ENCODE measurements around the gene LRRC8E.

The LRRC8E gene

DNA sequence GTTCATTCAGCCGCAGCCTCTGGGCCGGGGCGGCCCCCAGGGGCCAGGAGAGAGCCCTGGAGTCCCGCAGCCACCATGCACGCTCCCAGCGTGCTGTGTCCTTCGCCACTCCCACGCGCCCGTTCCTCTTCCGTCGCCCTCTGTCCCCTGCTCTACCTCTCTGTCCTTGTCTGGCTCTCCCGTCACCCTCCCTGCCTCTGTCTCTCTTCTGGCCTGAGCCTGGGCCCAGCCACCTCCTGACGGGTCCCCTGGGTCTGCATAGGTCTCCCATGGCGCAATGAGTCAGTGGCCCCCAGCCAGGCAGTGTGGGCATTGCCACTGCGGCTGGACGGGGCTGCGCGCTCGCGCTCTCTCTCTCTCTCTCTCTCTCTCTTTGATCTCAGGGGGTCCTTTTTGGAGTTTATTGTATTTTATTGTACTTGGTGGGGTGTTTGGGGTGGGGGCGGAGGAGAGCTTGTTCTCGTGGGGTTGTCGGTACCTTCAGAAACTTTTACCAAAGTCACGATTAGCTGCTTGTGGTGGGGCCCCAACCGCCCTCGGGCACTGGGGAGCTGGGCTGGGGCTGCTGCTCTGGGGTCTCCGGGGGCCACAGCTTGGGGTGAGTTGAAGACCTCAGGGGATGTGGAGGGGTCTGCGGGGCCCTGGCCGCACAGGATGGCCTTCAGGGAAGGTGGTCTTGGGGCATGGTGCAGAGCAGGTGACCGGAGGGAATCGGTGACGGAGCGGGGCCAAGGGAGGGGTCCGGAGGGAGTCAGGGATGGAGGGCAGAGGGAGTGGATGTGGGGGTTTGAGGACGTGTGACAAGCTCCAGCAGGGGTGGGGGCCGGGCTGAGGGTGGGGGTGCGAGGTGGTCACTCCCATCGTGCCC is 24.6 kb downstream of the LRRC8E start:
- WGBS = 95% methylated on average over 30 of the region's 39 CpGs
- H2BK12ac ChIP-seq (ENCODE audit: low read length in 2 of 2) = no peak overlapping the region
- peak overlapping the region in 1 of 2 experiments; percentile 3 for H3K4me3 ChIP-seq (ENCODE audit: insufficient read depth in 1 of 2, low read depth in 1 of 2, low read length in 2 of 2)
- DNase-seq = no peak
- no peak overlapping the region for H2BK5ac ChIP-seq (ENCODE audit: low read depth, low read length, poor library complexity, severe bottlenecking)
- H3K4ac ChIP-seq (ENCODE audit: low read depth in 1 of 2, low read length in 2 of 2) = no peak overlapping the region
- H3K23ac ChIP-seq (ENCODE audit: low read length in 2 of 2) = no peak overlapping the region
- H3K4me2 ChIP-seq (ENCODE audit: low read length, poor library complexity, severe bottlenecking) = no peak overlapping the region
- H2BK15ac ChIP-seq (ENCODE audit: low read depth, poor library complexity, severe bottlenecking) = no peak overlapping the region
- H3K14ac ChIP-seq (ENCODE audit: low read length in 2 of 2) = no peak overlapping the region
- H3K27me3 ChIP-seq (ENCODE audit: control insufficient read depth in 1 of 2, insufficient read depth in 1 of 2, low read length in 2 of 2) = peaks cover 21 to 23% of the 10 kb centered on the region in 2 experiments
- H4K8ac ChIP-seq (ENCODE audit: low read length) = no peak overlapping the region
- no peak overlapping the region for H2AFZ ChIP-seq (ENCODE audit: low read depth, low read length)
- no peak overlapping the region for H2BK120ac ChIP-seq (ENCODE audit: low read depth, low read length)
- no peak overlapping the region for H3K9ac ChIP-seq (ENCODE audit: low read length)
- H3K36me3 ChIP-seq (ENCODE audit: control insufficient read depth in 1 of 2, insufficient read depth in 2 of 2, low read depth in 1 of 2, low read length in 2 of 2) = peaks cover 31 to 68% of the 10 kb centered on the region in 2 experiments
- no peak overlapping the region for H3K18ac ChIP-seq (ENCODE audit: low read depth in 1 of 2, low read length in 2 of 2)
- peaks cover 33% of the 10 kb centered on the region for H3K4me1 ChIP-seq (ENCODE audit: control insufficient read depth, insufficient read depth, low read depth, low read length)
- peaks cover 26% of the 10 kb centered on the region for H3K79me1 ChIP-seq (replicated peaks; ENCODE audit: low read length, poor library complexity, severe bottlenecking)
- no peak overlapping the region for H3K27ac ChIP-seq (ENCODE audit: low read length, poor library complexity, severe bottlenecking)
- no peaks in the 10 kb centered on the region for H3K9me3 ChIP-seq (ENCODE audit: control insufficient read depth, low read length)
- no peak overlapping the region for H4K91ac ChIP-seq (ENCODE audit: low read length)
- no peak overlapping the region for H2AK5ac ChIP-seq (ENCODE audit: low read length, severe bottlenecking)

DNA sequence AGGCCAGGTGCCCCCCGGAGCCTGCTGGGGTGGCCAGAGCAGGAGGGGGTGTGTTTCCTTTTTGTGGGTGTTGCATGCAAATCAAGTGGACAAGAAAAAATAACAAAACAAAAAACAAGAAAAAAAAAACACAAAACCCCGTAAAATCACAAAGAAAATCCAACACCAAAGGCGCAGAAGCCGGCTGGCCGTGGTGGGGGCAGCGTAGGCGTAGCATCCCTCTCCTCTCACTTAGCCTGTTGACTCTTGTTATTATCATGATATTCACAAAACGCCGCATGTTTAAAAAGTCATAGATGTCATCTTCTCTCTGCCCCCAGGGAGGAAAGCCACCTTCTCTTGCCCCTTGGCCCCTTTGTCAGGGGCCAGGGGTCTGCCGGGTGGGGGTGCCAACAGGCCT is 25.3 kb downstream of the LRRC8E start:
- H3K36me3 ChIP-seq (ENCODE audit: control insufficient read depth in 1 of 2, insufficient read depth in 2 of 2, low read depth in 1 of 2, low read length in 2 of 2) = peaks cover 31 to 62% of the 10 kb centered on the region in 2 experiments
- no peak overlapping the region for H4K8ac ChIP-seq (ENCODE audit: low read length)
- H2BK15ac ChIP-seq (ENCODE audit: low read depth, poor library complexity, severe bottlenecking) = no peak overlapping the region
- H2BK12ac ChIP-seq (ENCODE audit: low read length in 2 of 2) = no peak overlapping the region
- H4K91ac ChIP-seq (ENCODE audit: low read length) = no peak overlapping the region
- H2AFZ ChIP-seq (ENCODE audit: low read depth, low read length) = no peak overlapping the region
- H3K14ac ChIP-seq (ENCODE audit: low read length in 2 of 2) = no peak overlapping the region
- H3K27me3 ChIP-seq (ENCODE audit: control insufficient read depth in 1 of 2, insufficient read depth in 1 of 2, low read length in 2 of 2) = peaks cover 21 to 28% of the 10 kb centered on the region in 2 experiments
- no peak overlapping the region for H2BK120ac ChIP-seq (ENCODE audit: low read depth, low read length)
- no peak overlapping the region for H3K18ac ChIP-seq (ENCODE audit: low read depth in 1 of 2, low read length in 2 of 2)
- no peak overlapping the region for H2BK5ac ChIP-seq (ENCODE audit: low read depth, low read length, poor library complexity, severe bottlenecking)
- H3K4me3 ChIP-seq (ENCODE audit: insufficient read depth in 1 of 2, low read depth in 1 of 2, low read length in 2 of 2) = peak overlapping the region in 1 of 2 experiments; percentile 3
- H3K4me2 ChIP-seq (ENCODE audit: low read length, poor library complexity, severe bottlenecking) = no peak overlapping the region
- H3K4me1 ChIP-seq (ENCODE audit: control insufficient read depth, insufficient read depth, low read depth, low read length) = peaks cover 30% of the 10 kb centered on the region
- H3K27ac ChIP-seq (ENCODE audit: low read length, poor library complexity, severe bottlenecking) = no peak overlapping the region
- no peak overlapping the region for H2AK5ac ChIP-seq (ENCODE audit: low read length, severe bottlenecking)
- 93% methylated on average over 9 of the region's 10 CpGs for WGBS
- peaks cover 25% of the 10 kb centered on the region for H3K79me1 ChIP-seq (replicated peaks; ENCODE audit: low read length, poor library complexity, severe bottlenecking)
- H3K4ac ChIP-seq (ENCODE audit: low read depth in 1 of 2, low read length in 2 of 2) = no peak overlapping the region
- H3K9me3 ChIP-seq (ENCODE audit: control insufficient read depth, low read length) = no peaks in the 10 kb centered on the region
- no peak overlapping the region for H3K23ac ChIP-seq (ENCODE audit: low read length in 2 of 2)
- no peak for DNase-seq
- no peak overlapping the region for H3K9ac ChIP-seq (ENCODE audit: low read length)

DNA sequence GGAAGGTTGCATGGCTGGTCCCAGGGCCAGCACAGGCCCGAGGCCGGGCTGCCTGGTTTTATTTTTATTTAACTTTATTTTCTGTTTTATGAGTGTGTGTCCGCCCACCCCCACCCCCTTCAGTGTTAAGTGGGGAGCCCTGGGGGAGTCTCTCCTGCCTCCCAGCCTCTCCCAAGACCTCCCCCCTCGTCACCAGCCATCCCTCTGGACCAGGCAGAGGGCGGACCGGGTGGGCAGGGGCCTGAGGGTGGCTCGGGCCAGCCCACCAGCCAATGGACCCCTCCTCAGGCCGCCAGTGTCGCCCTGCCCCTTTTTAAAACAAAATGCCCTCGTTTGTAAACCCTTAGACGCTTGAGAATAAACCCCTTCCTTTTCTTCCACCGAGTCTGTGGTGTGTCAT is 25.8 kb downstream of the LRRC8E start:
- H3K4me2 ChIP-seq (ENCODE audit: low read length, poor library complexity, severe bottlenecking) = no peak overlapping the region
- H3K79me1 ChIP-seq (replicated peaks; ENCODE audit: low read length, poor library complexity, severe bottlenecking) = peaks cover 22% of the 10 kb centered on the region
- no peak overlapping the region for H2BK15ac ChIP-seq (ENCODE audit: low read depth, poor library complexity, severe bottlenecking)
- H4K8ac ChIP-seq (ENCODE audit: low read length) = no peak overlapping the region
- H3K36me3 ChIP-seq (ENCODE audit: control insufficient read depth in 1 of 2, insufficient read depth in 2 of 2, low read depth in 1 of 2, low read length in 2 of 2) = peaks cover 31 to 57% of the 10 kb centered on the region in 2 experiments
- no peaks in the 10 kb centered on the region for H3K9me3 ChIP-seq (ENCODE audit: control insufficient read depth, low read length)
- peaks cover 26% of the 10 kb centered on the region for H3K4me1 ChIP-seq (ENCODE audit: control insufficient read depth, insufficient read depth, low read depth, low read length)
- H2AFZ ChIP-seq (ENCODE audit: low read depth, low read length) = no peak overlapping the region
- DNase-seq = no peak
- H3K27me3 ChIP-seq (ENCODE audit: control insufficient read depth in 1 of 2, insufficient read depth in 1 of 2, low read length in 2 of 2) = peaks cover 21 to 31% of the 10 kb centered on the region in 2 experiments
- H2BK5ac ChIP-seq (ENCODE audit: low read depth, low read length, poor library complexity, severe bottlenecking) = no peak overlapping the region
- no peak overlapping the region for H3K4me3 ChIP-seq (ENCODE audit: insufficient read depth in 1 of 2, low read depth in 1 of 2, low read length in 2 of 2)
- no peak overlapping the region for H3K23ac ChIP-seq (ENCODE audit: low read length in 2 of 2)
- WGBS = 89% methylated on average over 6 of the region's 12 CpGs
- H3K4ac ChIP-seq (ENCODE audit: low read depth in 1 of 2, low read length in 2 of 2) = no peak overlapping the region
- no peak overlapping the region for H2BK12ac ChIP-seq (ENCODE audit: low read length in 2 of 2)
- no peak overlapping the region for H3K18ac ChIP-seq (ENCODE audit: low read depth in 1 of 2, low read length in 2 of 2)
- no peak overlapping the region for H2AK5ac ChIP-seq (ENCODE audit: low read length, severe bottlenecking)
- H3K14ac ChIP-seq (ENCODE audit: low read length in 2 of 2) = no peak overlapping the region
- H3K9ac ChIP-seq (ENCODE audit: low read length) = no peak overlapping the region
- no peak overlapping the region for H2BK120ac ChIP-seq (ENCODE audit: low read depth, low read length)
- no peak overlapping the region for H4K91ac ChIP-seq (ENCODE audit: low read length)
- no peak overlapping the region for H3K27ac ChIP-seq (ENCODE audit: low read length, poor library complexity, severe bottlenecking)

DNA sequence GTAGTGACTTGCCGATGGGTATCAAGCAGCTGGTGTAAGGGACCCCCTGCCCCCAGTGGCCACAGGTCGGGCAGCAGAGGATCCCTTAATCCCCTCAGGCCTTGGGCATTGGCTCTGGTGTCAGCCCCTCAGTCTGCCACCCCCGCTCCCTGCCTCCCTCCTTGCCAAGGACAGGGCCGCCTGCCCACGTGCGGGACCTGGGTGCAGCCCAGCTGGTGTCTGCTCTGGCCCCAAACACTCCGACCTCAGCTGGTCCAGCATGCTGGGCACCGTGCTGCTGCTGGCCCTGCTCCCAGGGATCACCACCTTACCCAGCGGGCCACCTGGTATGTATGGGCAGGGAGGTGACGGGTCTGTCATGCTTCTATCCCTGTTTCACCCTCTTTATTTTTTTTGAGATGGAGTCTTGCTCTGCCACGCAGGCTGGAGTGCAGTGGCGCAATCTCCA is 26.3 kb downstream of the LRRC8E start, which contains the start of gene TGFBR3L:
Gene TGFBR3L (plus strand): TSS at position 233 of the 448 bp plus-strand sequence.
- Histone ChIP-seq H3K4me1 (ENCODE audit: control insufficient read depth, insufficient read depth, low read depth, low read length) (peaks cover 26% of the 10 kb centered on the region), H3K4ac (ENCODE audit: low read depth in 1 of 2, low read length in 2 of 2) (no peak within 1 kb of the TSS)

More for the DNA sequence above, 26.3 kb downstream of the LRRC8E start, which contains the start of gene TGFBR3L:
- Histone ChIP-seq H3K36me3 (ENCODE audit: control insufficient read depth in 1 of 2, insufficient read depth in 2 of 2, low read depth in 1 of 2, low read length in 2 of 2) (peaks cover 28 to 52% of the 10 kb centered on the region in 2 experiments), H3K23ac (ENCODE audit: low read length in 2 of 2) (peak within 1 kb of the TSS in 1 of 2 experiments; percentile 57), H2BK12ac (ENCODE audit: low read length in 2 of 2) (no peak within 1 kb of the TSS), H3K27ac (ENCODE audit: low read length, poor library complexity, severe bottlenecking) (no peak within 1 kb of the TSS), H3K27me3 (ENCODE audit: control insufficient read depth in 1 of 2, insufficient read depth in 1 of 2, low read length in 2 of 2) (peaks cover 21 to 31% of the 10 kb centered on the region in 2 experiments), H3K18ac (ENCODE audit: low read depth in 1 of 2, low read length in 2 of 2) (no peak within 1 kb of the TSS), H4K8ac (ENCODE audit: low read length) (peak within 1 kb of the TSS; percentile 24), H2BK5ac (ENCODE audit: low read depth, low read length, poor library complexity, severe bottlenecking) (no peak within 1 kb of the TSS), H2AFZ (ENCODE audit: low read depth, low read length) (no peak within 1 kb of the TSS), H3K9ac (ENCODE audit: low read length) (no peak within 1 kb of the TSS), H3K4me3 (ENCODE audit: insufficient read depth in 1 of 2, low read depth in 1 of 2, low read length in 2 of 2) (no peak within 1 kb of the TSS), H2AK5ac (ENCODE audit: low read length, severe bottlenecking) (no peak within 1 kb of the TSS), H2BK15ac (ENCODE audit: low read depth, poor library complexity, severe bottlenecking) (peak within 1 kb of the TSS; percentile 60), H3K9me3 (ENCODE audit: control insufficient read depth, low read length) (no peaks in the 10 kb centered on the region), H3K14ac (ENCODE audit: low read length in 2 of 2) (no peak within 1 kb of the TSS), H4K91ac (ENCODE audit: low read length) (no peak within 1 kb of the TSS), H3K79me1 (replicated peaks; ENCODE audit: low read length, poor library complexity, severe bottlenecking) (peaks cover 17% of the 10 kb centered on the region), H3K4me2 (ENCODE audit: low read length, poor library complexity, severe bottlenecking) (no peak within 1 kb of the TSS), H2BK120ac (ENCODE audit: low read depth, low read length) (no peak within 1 kb of the TSS)
- WGBS = 93% methylated on average over 11 of the region's 12 CpGs
- no peak for DNase-seq

Measured in mesenchymal stem cell (in vitro differentiated cells and primary cell).